Erythroblast (primary cell): ENCODE results near the gene CHRD.

Source experiments
- GATA1 ChIP-seq: IDR thresholded peaks from 2 replicates; pipeline ENCODE4 v1.6.1; 2011; ENCODE audit warnings: low read depth, mild to moderate bottlenecking, control low read depth, low read length, moderate library complexity
- POLR2A ChIP-seq: IDR thresholded peaks from 2 replicates; pipeline ENCODE4 v1.6.1; 2011; ENCODE audit warnings: mild to moderate bottlenecking, low read length

- no peak for TF ChIP-seq POLR2A
- no peak for TF ChIP-seq GATA1
Measured at GRCh38 chr3:184350618-184351017, 29.2 kb upstream of the CHRD start.
